GM03348 (cell line): Measurements from ENCODE around the gene ECI1.
"Not testable (repeated sequence)": the region's sequence is repeated elsewhere in the genome, so short reads cannot be mapped to it uniquely, and the experiment has no call there.

Experiments used
- DNase-seq: peaks from one replicate; pipeline ENCODE4 v3.0.0; 2012; ENCODE audit warnings: low spot score

ECI1 gene

GRCh38 chr16:2278956-2279800 is 27.8 kb upstream of the ECI1 start:
- no peak for DNase-seq

- DNase-seq, result no peak
These were observed 26.9 kb upstream of the ECI1 start for GRCh38 chr16:2278272-2278608.

GRCh38 chr16:2277466-2278271 is 26.3 kb upstream of the ECI1 start:
- no peak for DNase-seq

- no peak for DNase-seq
These were observed 25.2 kb upstream of the ECI1 start for GRCh38 chr16:2276368-2277195.

GRCh38 chr16:2275476-2276367 is 24.3 kb upstream of the ECI1 start:
- no peak for DNase-seq

GRCh38 chr16:2273931-2274330 is 22.5 kb upstream of the ECI1 start:
- no peak for DNase-seq

- DNase-seq, result no peak
These were observed 22.1 kb upstream of the ECI1 start for GRCh38 chr16:2273484-2273883.

- DNase-seq, result no peak
These were observed 20.6 kb upstream of the ECI1 start for GRCh38 chr16:2271848-2272461.

- no peak for DNase-seq
These were observed 19.4 kb upstream of the ECI1 start for GRCh38 chr16:2270588-2271470.

GRCh38 chr16:2270070-2270462 is 18.7 kb upstream of the ECI1 start:
- no peak for DNase-seq

- peak; percentile 100 for DNase-seq
These were observed 16.7 kb upstream of the ECI1 start, which contains the start of gene RNPS1 for GRCh38 chr16:2267913-2268666. RNPS1 (minus strand) TSS chr16:2268126; CDS start chr16:2264643, 3,483 bp downstream.

- peak; percentile 72 for DNase-seq
These were observed 16.1 kb upstream of the ECI1 start for GRCh38 chr16:2267505-2267912.

GRCh38 chr16:2266887-2267286 is 15.5 kb upstream of the ECI1 start:
- DNase-seq, result not testable (repeated sequence)

GRCh38 chr16:2263026-2263425 is 11.6 kb upstream of the ECI1 start:
- DNase-seq, result not testable (repeated sequence)

GRCh38 chr16:2260250-2260649 is 8.9 kb upstream of the ECI1 start:
- DNase-seq, result no peak

- DNase-seq, result not testable (repeated sequence)
These were observed 7.1 kb upstream of the ECI1 start for GRCh38 chr16:2258530-2258929.

- no peak for DNase-seq
These were observed 6.3 kb upstream of the ECI1 start for GRCh38 chr16:2257726-2258125.

GRCh38 chr16:2256531-2257140 is 5.2 kb upstream of the ECI1 start:
- DNase-seq, result no peak

GRCh38 chr16:2253293-2253692 is 1.9 kb upstream of the ECI1 start:
- no peak for DNase-seq
